ENCODE data around the gene FBXL15. TPM values are rescaled to one million over a fixed set of nuclear protein-coding genes. Genes with fewer than 3 reads are reported as not detected.
A peak's percentile ranks its signal among the peaks of the same experiment; 100 is the strongest.

Gene FBXL15
- total and polyA plus RNA-seq, 12 donors, result 6.7 to 19.2 (median 10.2) TPM

DNA sequence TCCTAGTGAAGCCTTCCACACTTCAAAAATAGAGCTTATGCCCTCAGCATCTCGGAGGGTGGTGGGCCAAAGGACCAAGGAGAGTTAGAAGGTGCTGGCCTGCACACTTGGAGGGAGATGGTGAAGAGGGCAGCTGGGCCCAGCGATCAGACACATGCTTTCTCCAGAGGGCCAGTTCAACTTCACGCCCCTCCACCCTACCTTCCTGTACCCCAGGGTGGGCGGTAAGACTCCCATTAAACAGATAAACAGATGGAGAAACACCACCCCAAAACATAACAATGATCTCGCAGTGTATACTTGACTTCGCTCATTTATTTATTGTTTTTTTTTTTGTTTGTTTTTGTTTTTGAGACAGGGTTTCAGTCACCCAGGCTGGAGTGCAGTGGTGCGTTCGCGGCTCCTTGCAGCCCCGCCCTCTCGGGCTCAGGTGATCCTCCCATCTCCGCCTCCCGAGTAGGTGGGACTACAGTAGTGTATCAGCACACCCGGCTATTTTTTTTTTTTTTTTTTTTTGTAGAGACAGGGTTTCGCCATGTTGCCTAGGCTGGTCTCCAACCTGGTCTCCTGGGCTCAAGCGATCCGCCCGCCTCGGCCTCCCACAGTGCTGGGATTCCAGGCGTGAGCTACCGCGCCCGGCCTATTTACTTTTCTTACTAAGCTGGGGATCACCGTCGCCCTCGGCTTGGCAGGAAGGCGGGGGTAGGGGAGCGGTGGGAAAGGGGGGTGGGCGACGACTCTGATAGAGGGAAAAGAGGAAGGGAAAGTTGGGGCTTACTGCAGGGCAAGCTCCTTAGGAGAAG lies 28.9 kb downstream of the FBXL15 start:
- 10 to 12% methylated on average over 28 to 30 of the region's 30 CpGs for WGBS, 2 donors
- Histone ChIP-seq H3K27ac (peak overlapping the region in 9 of 10 donors; percentile 73 to 90 (median 85)), H3K4me1 (peaks cover 2 to 47% (median 17%) of the 10 kb centered on the region in 9 donors), H3K9me3 (no peaks in the 10 kb centered on the region), H3K27me3 (no peaks in the 10 kb centered on the region), H3K36me3 (no peaks in the 10 kb centered on the region), H3K4me3 (peak overlapping the region; percentile 74 to 88 (median 82))
- DNase-seq (peak; percentile 50 to 52), ATAC-seq (peak; percentile 29 to 64 (median 52))
- no peak for TF ChIP-seq CTCF (IDR thresholded peaks at IDR 0.05)
- intact Hi-C loops (cut with DNase I), result loop anchor here in 1 of 10 donors (10.0 kb wide), 1 partner anchor 55 kb away; the partner anchor contains the start of gene NFKB2

- TF ChIP-seq CTCF (IDR thresholded peaks at IDR 0.05), result no peak
- peaks cover 0 to 1% (median 0%) of the 10 kb centered on the region in 9 donors for H3K36me3 ChIP-seq
- ATAC-seq (peak in 2 of 8 donors; percentile 2 to 9), DNase-seq (no peak)
- H3K27ac ChIP-seq, result peak overlapping the region in 9 of 10 donors; percentile 73 to 90 (median 85)
- H3K9me3 ChIP-seq, result no peaks in the 10 kb centered on the region
- intact Hi-C loops (cut with DNase I), result loop anchor here in 1 of 10 donors (10.0 kb wide), 1 partner anchor 55 kb away; the partner anchor contains the start of gene NFKB2
- peaks cover 2 to 52% (median 17%) of the 10 kb centered on the region in 9 donors for H3K4me1 ChIP-seq
- H3K4me3 ChIP-seq, result peak overlapping the region; percentile 74 to 88 (median 82)
- 0 to 1% methylated on average over 11 of the region's 11 CpGs for WGBS, 2 donors
- no peaks in the 10 kb centered on the region for H3K27me3 ChIP-seq
These were observed 29.4 kb downstream of the FBXL15 start for GRCh38 chr10:102450124-102450373.

GRCh38 chr10:102450374-102451104 lies 29.9 kb downstream of the FBXL15 start:
- peak in 2 of 9 donors; percentile 12 to 20 for TF ChIP-seq CTCF (IDR thresholded peaks at IDR 0.05)

More at GRCh38 chr10:102450374-102451104, 29.9 kb downstream of the FBXL15 start:
- H3K27ac ChIP-seq, result peak overlapping the region in 9 of 10 donors; percentile 73 to 90 (median 85)
- WGBS, 2 donors, result 0 to 1% methylated on average over 89 to 104 of the region's 104 CpGs
- H3K4me1 ChIP-seq, result peaks cover 2 to 57% (median 17%) of the 10 kb centered on the region in 9 donors
- peak; percentile 86 to 96 (median 92) for ATAC-seq
- H3K36me3 ChIP-seq, result peaks cover 0 to 6% (median 0%) of the 10 kb centered on the region in 9 donors
- H3K27me3 ChIP-seq, result no peaks in the 10 kb centered on the region
- no peaks in the 10 kb centered on the region for H3K9me3 ChIP-seq
- intact Hi-C loops (cut with DNase I), result loop anchor here in 1 of 10 donors (10.0 kb wide), 1 partner anchor 56 kb away; the partner anchor contains the start of gene NFKB2
- DNase-seq, result peak; percentile 78 to 87
- peak overlapping the region; percentile 74 to 88 (median 82) for H3K4me3 ChIP-seq
